Psoas muscle (tissue), 8 donors: ENCODE results near the gene VAPA. TPM values are rescaled to one million over a fixed set of nuclear protein-coding genes. Genes with fewer than 3 reads are reported as not detected.
A peak's percentile ranks its signal among the peaks of the same experiment; 100 is the strongest.

ENCODE experiments used
- ATAC-seq, 4 donors: fragments of 200-7000 bp; cut with Tn5 transposase; one replicate each; pipeline ENCODE4 v1.9.1; 2020; ENCODE audit warnings: moderate library complexity in 3 of 4, mild to moderate bottlenecking in 2 of 4
- DNase-seq, 2 donors: peaks; one replicate each; pipeline ENCODE4 v3.0.0-alpha.2; 2020
- H3K27ac ChIP-seq: fragments of 200-600 bp; one replicate; pipeline ENCODE4 v1.8.0; 2022
- H3K27me3 ChIP-seq, 3 donors: fragments of 200-600 bp in 1 of 3; one replicate each; pipeline versions ENCODE4 v1.6.1 to v1.8.0; 2013 to 2022; ENCODE audit warnings: low read length in 2 of 3, mild to moderate bottlenecking in 2 of 3, moderate library complexity in 1 of 3; ENCODE audit not compliant: insufficient read depth in 3 of 3
- H3K36me3 ChIP-seq, 2 donors: fragments of 200-600 bp in 1 of 2; one replicate each; pipeline versions ENCODE4 v1.6.1 to v1.8.0; 2013 to 2022; ENCODE audit warnings: low read depth in 1 of 2, mild to moderate bottlenecking in 1 of 2, moderate library complexity in 1 of 2; ENCODE audit not compliant: insufficient read depth in 1 of 2
- H3K4me1 ChIP-seq: fragments of 200-600 bp; one replicate; pipeline ENCODE4 v1.8.0; 2022
- H3K4me3 ChIP-seq: fragments of 200-600 bp; one replicate; pipeline ENCODE4 v1.8.0; 2022; ENCODE audit warnings: mild to moderate bottlenecking
- H3K9me3 ChIP-seq: fragments of 200-600 bp; one replicate; pipeline ENCODE4 v1.8.0; 2022
- WGBS, 3 donors: extraction: QIAGEN DNeasy Blood & Tissue Kit; methylation state at CpG; one replicate each; pipeline versions ENCODE4 v1.1.6 to v1.1.7; 2013; 5-methylcytosine and 5-hydroxymethylcytosine counted together
- intact Hi-C, 2 donors: fragments of 100-400 bp; cut with DNase I; formaldehyde crosslinking; loops; one replicate each; pipeline versions ENCODE4 v1.11.0 to v1.14.2; 2022
- polyA plus RNA-seq, 3 donors: library from polyadenylated mRNA; stranded (reverse); fragments of 200-250 nt; gene quantifications; one replicate each; pipeline ENCODE4 v1.2.3, GENCODE V29; 2013
- total RNA-seq, 4 donors: library from RNA; stranded (reverse); fragmentation: NEBNext Ultra II Directional in 2 of 4; extraction: Animal tissue kit (Norgen Biotek cat#: 25700) in 2 of 4; gene quantifications; one replicate each; pipeline versions ENCODE4 v1.2.1 to v1.2.4, GENCODE V29; 2021 to 2023
- TF ChIP-seq, protein P1 (sequence below): fragments of 200-600 bp; IDR thresholded peaks from one replicate; pipeline ENCODE4 v1.8.0; 2022; ENCODE audit warnings: antibody characterized with exemption
- donor health status: healthy with polysubstance abuse.
- donor health status: DM: no; HTN: no; CAD: no; lungs with moderate emphysema.
- donor health status: Bipolar disorder and iron deficiency.
- donor health status: healthy.
- donor health status: DM: yes; HTN: yes; CAD: no.
- donor health status: DM: no; HTN: no; CAD: no.
- donor health status: DM: no; HTN: no; CAD: no.
- donor health status: DM: yes; HTN: yes; CAD: no.

Gene VAPA
- total and polyA plus RNA-seq, 7 donors = 168 to 328 (median 225) TPM

DNA sequence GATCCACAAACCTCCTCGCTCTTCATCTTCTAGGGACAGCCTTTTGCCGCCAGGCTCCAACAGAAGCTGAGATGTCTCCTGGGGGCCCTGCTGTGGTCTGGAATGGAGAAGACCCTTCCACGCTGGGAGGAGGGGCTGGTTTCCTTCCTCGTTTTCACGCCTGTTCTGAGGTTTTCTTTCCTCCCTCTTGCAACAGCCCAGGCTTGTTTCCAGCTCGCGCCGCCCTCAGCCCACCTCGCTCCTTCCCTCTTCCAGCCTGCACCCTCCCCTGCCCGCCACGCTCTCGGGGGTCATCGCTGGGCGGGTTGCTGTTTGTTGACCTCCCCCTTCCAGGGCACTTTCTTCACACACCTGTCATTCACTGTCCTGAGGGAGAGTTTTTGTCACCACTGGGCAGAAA, 55.4 kb downstream of the VAPA start:
- Histone ChIP-seq H3K27me3 (no peaks in the 10 kb centered on the region), H3K36me3 (no peaks in the 10 kb centered on the region), H3K27ac (no peak overlapping the region), H3K4me3 (no peak overlapping the region), H3K9me3 (no peaks in the 10 kb centered on the region), H3K4me1 (no peaks in the 10 kb centered on the region)
- intact Hi-C loops = no loop called here
- DNase-seq (no peak), ATAC-seq (no peak)
- TF ChIP-seq, protein P1, sequence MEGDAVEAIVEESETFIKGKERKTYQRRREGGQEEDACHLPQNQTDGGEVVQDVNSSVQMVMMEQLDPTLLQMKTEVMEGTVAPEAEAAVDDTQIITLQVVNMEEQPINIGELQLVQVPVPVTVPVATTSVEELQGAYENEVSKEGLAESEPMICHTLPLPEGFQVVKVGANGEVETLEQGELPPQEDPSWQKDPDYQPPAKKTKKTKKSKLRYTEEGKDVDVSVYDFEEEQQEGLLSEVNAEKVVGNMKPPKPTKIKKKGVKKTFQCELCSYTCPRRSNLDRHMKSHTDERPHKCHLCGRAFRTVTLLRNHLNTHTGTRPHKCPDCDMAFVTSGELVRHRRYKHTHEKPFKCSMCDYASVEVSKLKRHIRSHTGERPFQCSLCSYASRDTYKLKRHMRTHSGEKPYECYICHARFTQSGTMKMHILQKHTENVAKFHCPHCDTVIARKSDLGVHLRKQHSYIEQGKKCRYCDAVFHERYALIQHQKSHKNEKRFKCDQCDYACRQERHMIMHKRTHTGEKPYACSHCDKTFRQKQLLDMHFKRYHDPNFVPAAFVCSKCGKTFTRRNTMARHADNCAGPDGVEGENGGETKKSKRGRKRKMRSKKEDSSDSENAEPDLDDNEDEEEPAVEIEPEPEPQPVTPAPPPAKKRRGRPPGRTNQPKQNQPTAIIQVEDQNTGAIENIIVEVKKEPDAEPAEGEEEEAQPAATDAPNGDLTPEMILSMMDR = no peak
- 67 to 75% (median 69%) methylated on average over 14 of the region's 14 CpGs for WGBS, 3 donors

DNA sequence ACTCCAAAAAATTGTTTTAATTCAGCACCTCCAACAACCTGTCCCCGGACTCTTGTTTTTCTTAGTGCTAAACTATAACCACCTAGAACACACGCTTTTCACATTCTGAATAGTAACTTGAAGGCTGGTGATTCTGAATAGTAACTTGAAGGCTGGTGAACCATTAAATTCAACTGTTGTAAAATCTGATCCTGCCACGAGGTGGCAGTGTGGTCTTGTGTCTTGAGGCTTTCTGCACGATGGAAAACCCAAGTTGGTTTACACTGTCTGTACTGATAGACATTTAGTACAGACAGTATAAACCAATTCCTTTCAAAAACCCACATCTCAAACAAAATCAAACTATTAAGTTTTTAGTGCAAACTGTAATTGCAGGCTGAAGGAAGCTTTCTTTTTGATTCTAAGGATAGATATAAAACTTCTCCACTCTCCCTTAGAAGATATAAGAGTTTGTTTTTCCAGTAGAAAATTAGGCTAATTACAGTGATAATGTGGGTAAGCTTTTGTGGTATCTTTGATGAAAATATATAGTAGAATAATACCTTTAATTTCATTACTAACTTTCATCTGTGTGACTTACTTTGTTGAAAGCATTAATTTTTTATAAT, 57.6 kb downstream of the VAPA start:
- ATAC-seq (peak; percentile 69 to 92 (median 80)), DNase-seq (peak in 1 of 2 donors; percentile 43)
- H3K4me3 ChIP-seq = no peak overlapping the region
- peaks cover 11% of the 10 kb centered on the region for H3K9me3 ChIP-seq
- intact Hi-C loops = loop anchor here in 1 of 2 donors (1.0 kb wide), 1 partner anchor 549 kb away; no protein-coding TSS in a partner anchor
- no peaks in the 10 kb centered on the region for H3K36me3 ChIP-seq
- no peaks in the 10 kb centered on the region for H3K27me3 ChIP-seq
- H3K27ac ChIP-seq = no peak overlapping the region
- no peaks in the 10 kb centered on the region for H3K4me1 ChIP-seq
- WGBS, 3 donors = 6 to 7% (median 6%) methylated on average over 4 of the region's 4 CpGs
- TF ChIP-seq, protein P1 = peak; percentile 81

DNA sequence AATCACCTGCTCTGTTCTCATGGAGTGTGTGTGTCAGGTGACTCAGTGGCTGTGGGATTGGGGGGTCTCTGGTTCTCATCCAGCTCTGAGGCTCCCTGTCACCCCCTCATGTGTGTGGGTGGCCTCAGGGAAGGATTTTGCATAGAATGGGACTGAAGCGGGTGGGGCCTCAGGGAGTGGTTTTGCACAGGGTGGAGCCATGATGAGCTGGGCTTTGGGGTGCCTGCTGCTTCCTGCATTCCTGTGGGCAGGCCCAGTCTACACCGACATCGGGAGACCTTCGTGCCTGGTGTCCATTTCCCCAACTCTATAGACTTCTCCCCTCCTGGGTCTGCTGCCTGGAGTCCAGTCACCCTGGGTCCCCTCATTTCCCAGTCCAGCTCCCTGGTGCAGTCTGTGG, 59.7 kb downstream of the VAPA start:
- Histone ChIP-seq H3K4me1 (no peaks in the 10 kb centered on the region), H3K9me3 (peaks cover 11% of the 10 kb centered on the region), H3K27me3 (no peaks in the 10 kb centered on the region), H3K27ac (no peak overlapping the region), H3K36me3 (no peaks in the 10 kb centered on the region), H3K4me3 (no peak overlapping the region)
- intact Hi-C loops = loop anchor here (1.0 to 2.0 kb wide), 2 partner anchors 361 to 547 kb away; no protein-coding TSS in a partner anchor
- DNase-seq (no peak), ATAC-seq (no peak)
- WGBS, 3 donors = 86 to 88% (median 86%) methylated on average over 4 of the region's 4 CpGs
- TF ChIP-seq, protein P1 = no peak

DNA sequence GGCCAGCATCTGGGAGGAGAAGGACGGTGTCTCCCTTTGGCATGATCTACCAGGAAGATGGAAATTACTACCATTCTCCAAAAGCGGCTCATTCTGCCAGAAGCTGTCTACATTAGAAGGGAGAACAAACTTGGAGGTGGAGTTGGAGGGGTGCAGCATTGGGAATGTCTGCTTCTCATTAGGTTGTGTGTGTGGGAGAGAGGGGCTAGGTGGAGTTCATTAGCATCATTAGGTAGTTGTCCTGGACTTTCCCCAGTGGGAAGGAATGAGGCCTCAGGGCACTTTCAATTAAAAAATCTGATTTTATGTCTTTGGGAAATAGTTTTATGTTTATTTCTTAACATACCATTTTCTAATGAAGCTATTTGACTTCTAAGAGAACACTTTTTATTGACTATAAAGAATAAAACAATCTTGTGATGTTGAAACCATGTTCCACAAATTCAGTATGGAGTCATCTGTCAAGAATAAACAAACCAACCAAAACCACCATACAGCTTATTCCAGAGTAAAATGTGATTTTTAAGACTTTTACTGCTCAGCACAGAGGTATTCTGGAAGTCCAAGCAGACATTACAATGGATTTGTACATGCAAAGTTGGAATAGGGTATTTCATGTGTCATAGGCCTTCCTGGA, 60.6 kb downstream of the VAPA start:
- WGBS, 3 donors = 86 to 89% (median 89%) methylated on average over 2 of the region's 2 CpGs

More for the DNA sequence above, 60.6 kb downstream of the VAPA start:
- H3K9me3 ChIP-seq = peaks cover 11% of the 10 kb centered on the region
- no peaks in the 10 kb centered on the region for H3K4me1 ChIP-seq
- intact Hi-C loops = no loop called here
- no peaks in the 10 kb centered on the region for H3K27me3 ChIP-seq
- DNase-seq (no peak), ATAC-seq (no peak)
- no peaks in the 10 kb centered on the region for H3K36me3 ChIP-seq
- H3K27ac ChIP-seq = no peak overlapping the region
- TF ChIP-seq, protein P1 = no peak
- H3K4me3 ChIP-seq = no peak overlapping the region
